Choroid plexus epithelial cell (primary cell): ENCODE data around the gene PAM16.

Experiments used
- DNase-seq: peaks from one replicate; pipeline ENCODE4 v3.0.0-alpha.2; 2010; ENCODE audit warnings: low read depth
- H3K4me3 ChIP-seq: 2 replicates; pipeline ENCODE4 v1.5.1; 2011; ENCODE audit warnings: low read depth, mild to moderate bottlenecking, control low read depth, low read length, moderate library complexity
- CTCF ChIP-seq: conservative IDR thresholded peaks from 2 replicates; pipeline ENCODE4 v1.5.1; 2011; ENCODE audit warnings: low read depth, mild to moderate bottlenecking, control low read depth, inconsistent platforms, low read length, moderate library complexity

PAM16 gene

GRCh38 chr16:4319454-4320421, 31.4 kb downstream of the PAM16 start:
- no peak for DNase-seq
- TF ChIP-seq CTCF = no peak
- H3K4me3 ChIP-seq = no peak overlapping the region

GRCh38 chr16:4318967-4319366, 32.2 kb downstream of the PAM16 start:
- H3K4me3 ChIP-seq = no peak overlapping the region
- no peak for TF ChIP-seq CTCF
- no peak for DNase-seq

GRCh38 chr16:4318451-4318910, 32.6 kb downstream of the PAM16 start:
- no peak for DNase-seq
- no peak for TF ChIP-seq CTCF
- H3K4me3 ChIP-seq = no peak overlapping the region

GRCh38 chr16:4317532-4318450, 33.3 kb downstream of the PAM16 start:
- no peak for DNase-seq
- no peak for TF ChIP-seq CTCF
- H3K4me3 ChIP-seq = peak overlapping the region; percentile 64

GRCh38 chr16:4316864-4317531, 34.1 kb downstream of the PAM16 start:
- H3K4me3 ChIP-seq = peak overlapping the region; percentile 64
- no peak for TF ChIP-seq CTCF
- DNase-seq = no peak

GRCh38 chr16:4316108-4316863, 34.8 kb downstream of the PAM16 start:
- no peak for TF ChIP-seq CTCF
- peak overlapping the region; percentile 64 for H3K4me3 ChIP-seq
- DNase-seq = no peak
